Stimulated activated CD4-positive, alpha-beta T cell treated with anti-CD3 and anti-CD28 coated beads, Interleukin-12 subunit alpha, Interleukin-12 subunit beta, amount 100 ng/mL, for 48 hours (primary cell): Measurements from ENCODE around the gene HBQ1.
"Not testable (repeated sequence)": the region's sequence is repeated elsewhere in the genome, so short reads cannot be mapped to it uniquely, and the experiment has no call there.

Source experiments
- DNase-seq, 3 donors: peaks; one replicate each; pipeline ENCODE4 v3.0.0-alpha.2; 2020; ENCODE audit warnings: low read depth in 2 of 3, low spot score in 1 of 3

Gene HBQ1

DNA sequence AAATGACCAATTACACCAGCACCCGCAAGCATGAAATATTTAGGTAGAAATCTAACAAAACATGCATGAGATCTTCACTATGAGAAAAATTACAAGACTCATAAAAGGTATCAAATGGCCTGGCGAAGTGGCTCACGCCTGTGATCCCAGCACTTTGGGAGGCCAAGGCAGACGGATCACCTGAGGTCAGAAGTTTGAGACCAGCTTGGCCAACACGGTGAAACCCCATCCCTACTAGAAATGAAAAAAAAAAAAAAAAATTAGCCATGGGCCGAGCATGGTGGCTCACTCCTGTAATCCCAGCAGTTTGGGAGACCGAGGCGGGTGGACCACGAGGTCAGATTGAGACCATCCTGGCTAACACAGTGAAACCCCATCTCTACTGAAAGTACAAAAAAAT lies 23.8 kb downstream of the HBQ1 start:
- not testable (repeated sequence) for DNase-seq

DNA sequence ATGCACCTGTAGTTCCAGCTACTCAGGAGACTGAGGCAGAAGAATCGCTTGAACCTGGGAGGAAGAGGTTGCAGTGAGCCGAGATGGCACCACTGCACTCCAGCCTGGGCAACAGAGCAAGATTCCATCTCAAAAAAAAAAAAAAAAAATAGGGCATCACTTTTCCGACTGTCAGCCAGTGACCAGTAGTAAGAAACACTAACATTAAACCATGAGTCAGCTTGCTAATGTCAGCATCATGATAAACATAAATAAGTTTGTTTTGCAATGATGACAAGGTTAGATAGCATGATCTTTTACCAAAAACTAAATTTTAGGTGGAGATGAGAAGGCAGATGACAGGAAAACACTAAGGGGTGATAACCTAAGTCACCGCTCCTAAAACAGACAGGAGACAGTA lies 29.1 kb downstream of the HBQ1 start:
- not testable (repeated sequence) for DNase-seq

DNA sequence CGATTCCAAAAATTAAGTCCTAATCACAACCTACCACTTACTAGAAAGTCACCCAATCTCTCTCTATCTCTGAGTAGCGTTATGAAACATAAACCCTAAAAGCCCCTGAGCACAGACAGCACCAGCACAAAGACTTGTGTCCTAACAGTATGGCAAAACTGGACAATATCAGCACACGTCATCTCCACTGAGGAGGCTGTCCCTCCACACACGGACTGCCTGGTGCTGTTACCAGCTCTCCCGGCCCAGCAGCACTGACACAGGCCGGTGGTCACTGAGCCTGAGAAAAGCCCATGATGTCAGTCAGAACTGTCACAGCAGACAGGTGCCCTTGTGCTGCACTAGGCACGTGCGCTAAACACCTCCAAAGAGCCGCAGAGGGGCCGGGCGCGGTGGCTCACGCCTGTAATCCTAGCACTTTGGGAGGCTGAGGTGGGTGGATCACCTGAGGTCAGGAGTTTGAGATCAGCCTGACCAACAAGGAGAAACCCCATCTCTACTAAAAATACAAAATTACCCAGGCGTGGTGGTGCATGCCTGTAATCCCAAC lies 31.4 kb downstream of the HBQ1 start:
- not testable (repeated sequence) for DNase-seq

DNA sequence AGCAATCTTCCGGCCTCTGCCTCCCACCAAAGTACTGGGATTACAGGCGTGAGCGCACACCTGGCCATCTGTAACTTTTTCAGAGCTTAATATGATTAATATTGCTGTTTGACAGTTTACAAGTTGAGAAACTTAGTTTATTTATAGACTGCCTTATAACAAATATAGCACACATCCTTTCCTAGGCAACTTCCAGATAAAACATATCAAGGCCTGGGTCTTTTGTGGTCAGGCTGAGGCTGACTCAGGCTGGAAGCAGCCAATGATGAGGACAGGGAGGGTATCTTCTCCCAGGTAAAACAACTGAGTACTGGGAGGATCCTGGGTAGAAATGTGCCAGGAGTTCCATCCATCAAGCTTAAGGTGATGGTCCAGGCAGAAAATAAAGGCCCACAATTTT lies 32.7 kb downstream of the HBQ1 start:
- DNase-seq = no peak

DNA sequence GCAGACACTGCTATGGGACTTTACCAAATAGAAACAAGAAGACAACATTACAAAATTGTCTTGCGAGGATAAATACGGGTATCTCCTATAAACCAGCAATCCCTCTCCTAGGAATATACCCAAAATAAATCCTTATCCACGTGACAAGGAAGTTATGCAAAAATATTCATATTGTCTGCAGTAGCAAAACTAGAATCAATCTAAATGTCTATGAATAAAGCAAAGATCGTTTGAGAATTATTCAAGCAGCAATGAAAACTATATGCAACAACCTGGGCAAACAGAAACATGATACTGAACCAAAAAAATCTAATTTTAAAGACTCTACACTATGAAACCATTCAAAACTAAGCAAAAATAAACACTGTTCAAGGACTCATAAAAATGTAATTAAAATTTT lies 39.8 kb downstream of the HBQ1 start:
- no peak for DNase-seq

DNA sequence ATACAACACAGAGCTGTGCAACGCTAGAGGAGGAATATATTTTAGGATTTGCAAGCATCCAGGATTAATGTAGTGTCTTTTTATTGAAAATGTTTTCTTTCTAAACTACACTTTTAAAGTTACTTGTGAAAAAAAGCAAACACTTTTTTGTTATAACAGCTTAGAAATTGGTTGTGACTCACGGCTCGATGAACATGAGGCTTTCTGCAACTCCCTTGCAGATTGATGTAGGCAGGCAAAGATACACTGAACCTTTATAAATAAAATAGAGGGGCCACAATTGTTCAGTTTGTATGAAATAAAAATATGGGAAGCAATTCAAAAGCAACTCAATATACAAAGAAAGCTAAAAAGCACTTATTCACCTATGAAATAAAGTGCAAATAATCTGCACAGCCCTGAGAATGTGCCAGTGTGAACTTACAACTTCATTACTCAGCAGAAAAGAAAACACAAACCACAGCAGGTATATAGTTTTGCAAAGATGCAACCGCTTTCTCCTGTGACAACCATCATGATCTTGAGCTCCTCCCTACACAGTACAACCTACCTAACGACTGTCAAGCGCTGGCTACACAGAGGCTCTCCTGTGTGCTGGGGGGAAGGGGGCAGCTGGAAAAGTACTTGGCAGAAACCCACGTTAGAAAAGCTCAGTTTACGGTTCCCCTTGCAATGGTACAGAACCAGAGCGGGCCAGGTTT lies 48.0 kb downstream of the HBQ1 start:
- DNase-seq = no peak

DNA sequence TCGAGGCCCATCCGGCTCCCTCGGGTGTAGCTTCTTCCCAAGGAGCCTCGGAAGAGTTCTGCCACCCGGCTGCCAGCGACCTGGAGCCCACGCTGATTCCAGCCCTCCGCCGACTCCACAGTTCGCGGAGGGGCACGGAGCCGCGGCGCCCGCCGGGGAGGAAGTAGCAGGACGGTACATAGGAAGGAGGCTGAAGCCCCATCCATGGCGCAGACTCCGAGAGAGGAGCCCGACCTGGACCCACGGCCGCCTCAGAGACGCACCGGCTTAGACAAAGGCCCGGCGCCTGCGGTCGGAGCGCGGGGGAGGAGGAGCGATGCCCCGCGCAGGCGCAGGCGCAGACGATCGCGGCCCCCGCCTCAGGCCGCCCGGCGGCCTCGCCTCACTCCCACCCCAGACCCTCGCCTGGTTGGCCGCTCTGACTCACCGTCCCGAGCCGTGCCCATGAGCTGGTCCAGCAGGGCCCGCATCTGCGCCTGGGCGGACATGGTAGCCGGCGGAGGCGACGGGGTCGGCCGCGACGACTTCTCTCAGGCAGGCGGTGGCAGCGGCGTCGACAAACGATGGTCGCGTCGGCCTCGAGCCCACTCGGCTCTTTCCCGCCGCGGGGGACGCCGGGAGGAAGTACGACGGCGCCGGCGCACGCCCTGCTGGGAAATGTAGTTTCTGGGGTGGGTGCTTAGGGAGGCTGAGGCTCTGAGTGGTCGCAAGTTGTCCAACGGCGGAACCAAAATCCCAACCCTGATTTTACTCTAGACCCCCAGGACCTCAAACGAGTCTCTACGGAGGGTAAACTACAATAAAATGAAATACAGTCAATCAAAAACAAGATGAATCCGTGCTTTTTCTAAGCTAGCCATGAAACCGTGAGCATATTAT lies 48.8 kb downstream of the HBQ1 start, which contains the start of gene LUC7L:
LUC7L (minus strand) TSS at position 598 of the 879 bp plus-strand sequence; CDS start at position 488, 110 bp downstream.
- DNase-seq = peak; percentile 70 to 82 (median 80)

DNA sequence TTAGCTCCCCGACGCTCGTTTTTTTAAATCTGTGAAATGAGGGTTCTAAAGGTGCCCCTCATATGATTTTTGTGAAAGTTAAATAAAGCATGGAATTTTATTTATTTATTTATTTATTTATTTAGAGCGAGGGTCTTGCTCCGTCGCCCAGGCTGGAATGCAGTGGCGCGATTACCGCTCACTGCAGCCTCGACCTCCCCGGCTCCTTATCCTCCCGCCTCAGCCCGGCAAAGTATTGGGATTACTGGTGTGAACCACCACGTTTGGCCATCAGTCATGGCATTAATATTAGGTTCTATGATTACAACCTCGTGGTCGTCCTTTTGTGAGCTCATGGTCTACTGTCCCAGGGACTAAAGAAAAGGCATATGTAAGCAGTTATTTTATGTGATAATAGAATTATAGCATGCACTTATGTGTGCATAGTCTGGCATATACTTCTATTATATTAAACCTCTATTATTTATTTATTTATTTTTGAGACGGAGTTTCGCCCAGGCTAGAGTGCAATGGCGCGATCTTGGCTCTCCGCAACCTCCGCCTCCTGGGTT lies 49.5 kb downstream of the HBQ1 start:
- DNase-seq = no peak

DNA sequence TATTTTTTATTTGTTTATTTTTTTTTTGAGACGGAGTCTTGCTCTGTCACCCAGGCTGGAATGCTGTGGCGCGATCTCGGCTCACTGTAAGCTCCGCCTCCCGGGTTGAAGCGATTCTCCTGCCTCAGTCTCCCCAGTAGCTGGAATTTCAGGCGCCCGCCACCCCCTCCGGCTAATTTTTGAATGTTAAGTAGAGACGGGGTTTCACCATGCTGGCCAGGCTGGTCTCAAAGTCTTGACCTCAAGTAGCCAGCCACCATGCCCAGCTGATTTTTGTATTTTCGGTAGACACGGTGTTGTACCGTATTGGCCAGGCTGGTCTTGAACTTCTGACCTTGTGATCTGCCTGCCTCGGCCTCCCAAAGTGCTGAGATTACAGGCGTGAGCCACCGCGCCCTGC lies 50.1 kb downstream of the HBQ1 start:
- not testable (repeated sequence) for DNase-seq
